ENCODE data around the gene SNRPA. TPM values are rescaled to one million over a fixed set of nuclear protein-coding genes. Genes with fewer than 3 reads are reported as not detected.
"Not testable (repeated sequence)": the region's sequence is repeated elsewhere in the genome, so short reads cannot be mapped to it uniquely, and the experiment has no call there.

Gene SNRPA
- total and polyA plus RNA-seq, 7 experiments from 2014 or later: 44.1 to 166 (median 69.9) TPM

- H3K4me1 Mint-ChIP-seq: peaks cover 35 to 47% (median 40%) of the 10 kb centered on the region in 7 donors
Observed at GRCh38 chr19:40780582-40780981, 29.6 kb downstream of the SNRPA start.

GRCh38 chr19:40781140-40781539 is 30.1 kb downstream of the SNRPA start:
- H3K4me3 ChIP-seq (ENCODE audit: low read length): no peak overlapping the region
- Mint-ChIP-seq H3K27ac (peak overlapping the region in 1 of 9 donors; percentile 67), H3K36me3 (peaks cover 7 to 21% (median 12%) of the 10 kb centered on the region in 5 donors), H3K4me3 (no peak overlapping the region), H3K27me3 (no peaks in the 10 kb centered on the region), H3K4me1 (peaks cover 35 to 47% (median 40%) of the 10 kb centered on the region in 7 donors), H3K9me3 (peaks cover 0 to 1% (median 0%) of the 10 kb centered on the region in 11 donors)
- intact Hi-C loops (cut with micrococcal nuclease): loop anchor here in 1 of 2 donors (1.0 kb wide), 1 partner anchor 36 kb away; no protein-coding TSS in a partner anchor
- H3K9me3 ChIP-seq (ENCODE audit: control insufficient read depth in 2 of 3, low read length in 3 of 3): no peaks in the 10 kb centered on the region
- ChIA-PET POLR2A (interaction anchor here (0.6 to 0.8 kb wide), 2 partner anchors 56 to 92 kb away, joined by 3 read pairs; no protein-coding TSS in a partner anchor), CTCF (no interaction called here)
- H3K27ac ChIP-seq (ENCODE audit: low read depth, low read length): no peak overlapping the region
- no peak for DNase-seq
- no peak for ATAC-seq
- peaks cover 18 to 24% of the 10 kb centered on the region in 2 donors for H3K4me1 ChIP-seq (ENCODE audit: control insufficient read depth in 2 of 2, insufficient read depth in 2 of 2, low read length in 2 of 2)
- H3K27me3 ChIP-seq (ENCODE audit: control insufficient read depth in 2 of 2, insufficient read depth in 2 of 2, low read length in 2 of 2): no peaks in the 10 kb centered on the region
- H3K36me3 ChIP-seq (ENCODE audit: control insufficient read depth in 2 of 3, insufficient read depth in 3 of 3, low read length in 3 of 3): peaks cover 0 to 10% (median 0%) of the 10 kb centered on the region in 3 experiments

More at GRCh38 chr19:40780582-40780981, 29.6 kb downstream of the SNRPA start:
- DNase-seq (no peak), ATAC-seq (no peak)
- CTCF ChIA-PET: interaction anchor here (0.5 kb wide), 1 partner anchor 27 kb away, joined by 3 read pairs; no protein-coding TSS in a partner anchor
- Histone ChIP-seq H3K27me3 (ENCODE audit: control insufficient read depth in 2 of 2, insufficient read depth in 2 of 2, low read length in 2 of 2) (no peaks in the 10 kb centered on the region), H3K27ac (ENCODE audit: low read depth, low read length) (no peak overlapping the region), H3K36me3 (ENCODE audit: control insufficient read depth in 2 of 3, insufficient read depth in 3 of 3, low read length in 3 of 3) (peaks cover 0 to 10% (median 0%) of the 10 kb centered on the region in 3 experiments), H3K9me3 (ENCODE audit: control insufficient read depth in 2 of 3, low read length in 3 of 3) (no peaks in the 10 kb centered on the region), H3K4me1 (ENCODE audit: control insufficient read depth in 2 of 2, insufficient read depth in 2 of 2, low read length in 2 of 2) (peaks cover 18 to 24% of the 10 kb centered on the region in 2 donors), H3K4me3 (ENCODE audit: low read length) (no peak overlapping the region)
- H3K9me3 Mint-ChIP-seq: peaks cover 0 to 1% (median 0%) of the 10 kb centered on the region in 11 donors
- POLR2A ChIA-PET: interaction anchor here (4.2 to 5.6 kb wide), 2 partner anchors 16 to 23 kb away, joined by 84 to 89 read pairs; partner anchors contain the start of gene EGLN2
- H3K4me3 Mint-ChIP-seq: peak overlapping the region in 3 of 10 donors; percentile 10 to 40 (median 34)
- H3K27ac Mint-ChIP-seq: peak overlapping the region in 5 of 9 donors; percentile 17 to 67 (median 37)
- peaks cover 7 to 19% (median 12%) of the 10 kb centered on the region in 5 donors for H3K36me3 Mint-ChIP-seq
- intact Hi-C loops (cut with micrococcal nuclease): no loop called here
- no peaks in the 10 kb centered on the region for H3K27me3 Mint-ChIP-seq

- ChIA-PET CTCF (no interaction called here), POLR2A (interaction anchor here (1.2 kb wide), 1 partner anchor 15 kb away, joined by 6 read pairs; the partner anchor contains the start of gene EGLN2)
- Mint-ChIP-seq H3K4me3 (no peak overlapping the region), H3K9me3 (no peaks in the 10 kb centered on the region), H3K4me1 (peaks cover 18 to 29% (median 25%) of the 10 kb centered on the region in 7 donors), H3K27ac (peak overlapping the region in 2 of 9 donors; percentile 24 to 55), H3K27me3 (no peaks in the 10 kb centered on the region), H3K36me3 (peaks cover 7 to 29% (median 12%) of the 10 kb centered on the region in 5 donors)
- Histone ChIP-seq H3K9me3 (ENCODE audit: control insufficient read depth in 2 of 3, low read length in 3 of 3) (no peaks in the 10 kb centered on the region), H3K36me3 (ENCODE audit: control insufficient read depth in 2 of 3, insufficient read depth in 3 of 3, low read length in 3 of 3) (peaks cover 0 to 24% (median 0%) of the 10 kb centered on the region in 3 experiments), H3K4me1 (ENCODE audit: control insufficient read depth in 2 of 2, insufficient read depth in 2 of 2, low read length in 2 of 2) (peaks cover 7 to 15% of the 10 kb centered on the region in 2 donors), H3K27me3 (ENCODE audit: control insufficient read depth in 2 of 2, insufficient read depth in 2 of 2, low read length in 2 of 2) (no peaks in the 10 kb centered on the region), H3K27ac (ENCODE audit: low read depth, low read length) (no peak overlapping the region), H3K4me3 (ENCODE audit: low read length) (no peak overlapping the region)
- ATAC-seq (no peak), DNase-seq (no peak)
- intact Hi-C loops (cut with micrococcal nuclease): no loop called here
Observed at GRCh38 chr19:40783711-40784110, 32.7 kb downstream of the SNRPA start.

- H3K27me3 ChIP-seq (ENCODE audit: control insufficient read depth in 2 of 2, insufficient read depth in 2 of 2, low read length in 2 of 2); H3K9me3 Mint-ChIP-seq; H3K4me3 Mint-ChIP-seq; H3K27ac ChIP-seq (ENCODE audit: low read depth, low read length); ATAC-seq; intact Hi-C loops (cut with micrococcal nuclease); H3K9me3 ChIP-seq (ENCODE audit: control insufficient read depth in 2 of 3, low read length in 3 of 3); DNase-seq; H3K27me3 Mint-ChIP-seq; H3K4me3 ChIP-seq (ENCODE audit: low read length): not testable (repeated sequence)
- Histone ChIP-seq H3K36me3 (ENCODE audit: control insufficient read depth in 2 of 3, insufficient read depth in 3 of 3, low read length in 3 of 3) (peaks cover 0 to 24% (median 0%) of the 10 kb centered on the region in 3 experiments), H3K4me1 (ENCODE audit: control insufficient read depth in 2 of 2, insufficient read depth in 2 of 2, low read length in 2 of 2) (peaks cover 2 to 11% of the 10 kb centered on the region in 2 donors)
- Mint-ChIP-seq H3K27ac (peak overlapping the region in 2 of 9 donors; percentile 24 to 25), H3K36me3 (peaks cover 7 to 29% (median 12%) of the 10 kb centered on the region in 5 donors), H3K4me1 (peaks cover 14 to 25% (median 20%) of the 10 kb centered on the region in 7 donors)
- ChIA-PET CTCF (interaction anchor here (0.5 to 0.7 kb wide), 3 partner anchors 14 to 871 kb away, joined by 3 read pairs; no protein-coding TSS in a partner anchor), POLR2A (interaction anchor here (0.6 to 1.2 kb wide), 2 partner anchors 14 to 88 kb away, joined by 3 to 6 read pairs; partner anchors contain the start of gene EGLN2)
Observed at GRCh38 chr19:40784146-40784545, 33.1 kb downstream of the SNRPA start.

GRCh38 chr19:40785526-40785925 is 34.5 kb downstream of the SNRPA start:
- DNase-seq: no peak
- ChIA-PET CTCF (no interaction called here), POLR2A (interaction anchor here (1.7 kb wide), 1 partner anchor 13 kb away, joined by 5 read pairs; the partner anchor contains the start of gene EGLN2)
- no peak for ATAC-seq
- H3K4me3 Mint-ChIP-seq: no peak overlapping the region
- intact Hi-C loops (cut with micrococcal nuclease): no loop called here
- no peaks in the 10 kb centered on the region for H3K27me3 Mint-ChIP-seq
- no peak overlapping the region for H3K4me3 ChIP-seq (ENCODE audit: low read length)
- H3K36me3 ChIP-seq (ENCODE audit: control insufficient read depth in 2 of 3, insufficient read depth in 3 of 3, low read length in 3 of 3): peaks cover 0 to 31% (median 0%) of the 10 kb centered on the region in 3 experiments
- H3K4me1 ChIP-seq (ENCODE audit: control insufficient read depth in 2 of 2, insufficient read depth in 2 of 2, low read length in 2 of 2): no peaks in the 10 kb centered on the region
- H3K9me3 Mint-ChIP-seq: no peaks in the 10 kb centered on the region
- peaks cover 6 to 32% (median 16%) of the 10 kb centered on the region in 5 donors for H3K36me3 Mint-ChIP-seq
- H3K9me3 ChIP-seq (ENCODE audit: control insufficient read depth in 2 of 3, low read length in 3 of 3): no peaks in the 10 kb centered on the region
- H3K27ac Mint-ChIP-seq: peak overlapping the region in 5 of 9 donors; percentile 20 to 69 (median 48)
- H3K4me1 Mint-ChIP-seq: peaks cover 4 to 18% (median 12%) of the 10 kb centered on the region in 7 donors
- no peaks in the 10 kb centered on the region for H3K27me3 ChIP-seq (ENCODE audit: control insufficient read depth in 2 of 2, insufficient read depth in 2 of 2, low read length in 2 of 2)
- H3K27ac ChIP-seq (ENCODE audit: low read depth, low read length): peak overlapping the region; percentile 10

- H3K4me3 Mint-ChIP-seq: no peak overlapping the region
- ChIA-PET POLR2A (interaction anchor here (1.7 to 1.8 kb wide), 3 partner anchors 8 to 20 kb away, joined by 5 to 7 read pairs (median 5); partner anchors contain the start of genes EGLN2 and RAB4B), CTCF (interaction anchor here (1.4 to 1.7 kb wide), 2 partner anchors 12 to 20 kb away, joined by 3 to 7 read pairs; partner anchors contain the start of gene EGLN2)
- peak overlapping the region in 4 of 9 donors; percentile 21 to 59 (median 52) for H3K27ac Mint-ChIP-seq
- H3K4me1 Mint-ChIP-seq: peaks cover 0 to 13% (median 7%) of the 10 kb centered on the region in 7 donors
- H3K9me3 Mint-ChIP-seq: no peaks in the 10 kb centered on the region
- DNase-seq (no peak), ATAC-seq (no peak)
- Histone ChIP-seq H3K4me1 (ENCODE audit: control insufficient read depth in 2 of 2, insufficient read depth in 2 of 2, low read length in 2 of 2) (no peaks in the 10 kb centered on the region), H3K4me3 (ENCODE audit: low read length) (no peak overlapping the region), H3K36me3 (ENCODE audit: control insufficient read depth in 2 of 3, insufficient read depth in 3 of 3, low read length in 3 of 3) (peaks cover 0 to 34% (median 0%) of the 10 kb centered on the region in 3 experiments), H3K27ac (ENCODE audit: low read depth, low read length) (no peak overlapping the region), H3K27me3 (ENCODE audit: control insufficient read depth in 2 of 2, insufficient read depth in 2 of 2, low read length in 2 of 2) (no peaks in the 10 kb centered on the region), H3K9me3 (ENCODE audit: control insufficient read depth in 2 of 3, low read length in 3 of 3) (no peaks in the 10 kb centered on the region)
- intact Hi-C loops (cut with micrococcal nuclease): no loop called here
- no peaks in the 10 kb centered on the region for H3K27me3 Mint-ChIP-seq
- peaks cover under 1 to 30% (median 12%) of the 10 kb centered on the region in 5 donors for H3K36me3 Mint-ChIP-seq
Observed at GRCh38 chr19:40786060-40787037, 35.3 kb downstream of the SNRPA start.
